Body of pancreas (tissue), 4 donors: ENCODE results near the gene MESD. TPM values are rescaled to one million over a fixed set of nuclear protein-coding genes. Genes with fewer than 3 reads are reported as not detected.

Experiments used
- ATAC-seq: fragments of 150-250 bp; one replicate; pipeline ENCODE4 v1.9.1; 2016
- DNase-seq, 4 donors: peaks; one replicate each; pipeline ENCODE4 v3.0.0-alpha.2; 2019
- H3K27ac ChIP-seq, 4 donors: fragments of 200-600 bp; sonication (generic); 1 replicate in 3 of 4; 2 replicates in 1 of 4; pipeline versions ENCODE4 v1.5.1 to v1.6.1; 2016 to 2019; ENCODE audit warnings: mild to moderate bottlenecking in 1 of 4, mixed read lengths in 1 of 4, moderate library complexity in 1 of 4
- H3K27me3 ChIP-seq, 2 donors: fragments of 200-600 bp; sonication (generic); one replicate each; pipeline ENCODE4 v1.6.0; 2016; ENCODE audit warnings: mild to moderate bottlenecking in 1 of 2
- H3K36me3 ChIP-seq, 2 donors: fragments of 200-600 bp; sonication (generic); replicated peaks in 1 of 2; 2 replicates each; pipeline ENCODE4 v1.5.1; 2016; ENCODE audit warnings: low read depth in 2 of 2; ENCODE audit not compliant: insufficient read depth in 1 of 2
- H3K4me1 ChIP-seq: fragments of 200-600 bp; sonication (generic); one replicate; pipeline ENCODE4 v1.6.0; 2016
- H3K4me3 ChIP-seq, 2 donors: fragments of 200-600 bp; sonication (generic); 1 replicate in 1 of 2; 2 replicates in 1 of 2; pipeline ENCODE4 v1.5.1; 2016 to 2019
- H3K9me3 ChIP-seq, 3 donors: fragments of 200-600 bp; sonication (generic); 1 replicate in 2 of 3; 2 replicates in 1 of 3; pipeline ENCODE4 v1.5.1; 2016
- POLR2A ChIP-seq, 3 donors: fragments of 450-650 bp; IDR thresholded peaks; one replicate each; pipeline ENCODE4 v1.6.1; 2016; ENCODE audit warnings: antibody characterized with exemption in 3 of 3, mild to moderate bottlenecking in 2 of 3
- WGBS, 2 donors: methylation state at CpG; one replicate each; pipeline ENCODE4 v1.1.5; 2017; 5-methylcytosine and 5-hydroxymethylcytosine counted together
- intact Hi-C: fragments of 100-400 bp; cut with DNase I; formaldehyde crosslinking; loops from one replicate; pipeline ENCODE4 v1.15.1; 2023
- total RNA-seq, 2 donors: library from RNA; depleted of rRNA; stranded (reverse); fragments of >200 nt; gene quantifications; one replicate each; pipeline ENCODE4 v1.1.0, GENCODE V29; 2016
- TF ChIP-seq, protein P1 (sequence below), 7 experiments: fragments of 450-650 bp in 4 of 7; fragments of 200-600 bp in 3 of 7; sonication (generic) in 3 of 7; IDR thresholded peaks; one replicate each; pipeline ENCODE4 v1.5.1; 2016 to 2019; ENCODE audit warnings: antibody characterized with exemption in 7 of 7

The MESD gene
- total RNA-seq, 2 donors from 2014 or later, result 22.3 to 34.6 TPM

DNA sequence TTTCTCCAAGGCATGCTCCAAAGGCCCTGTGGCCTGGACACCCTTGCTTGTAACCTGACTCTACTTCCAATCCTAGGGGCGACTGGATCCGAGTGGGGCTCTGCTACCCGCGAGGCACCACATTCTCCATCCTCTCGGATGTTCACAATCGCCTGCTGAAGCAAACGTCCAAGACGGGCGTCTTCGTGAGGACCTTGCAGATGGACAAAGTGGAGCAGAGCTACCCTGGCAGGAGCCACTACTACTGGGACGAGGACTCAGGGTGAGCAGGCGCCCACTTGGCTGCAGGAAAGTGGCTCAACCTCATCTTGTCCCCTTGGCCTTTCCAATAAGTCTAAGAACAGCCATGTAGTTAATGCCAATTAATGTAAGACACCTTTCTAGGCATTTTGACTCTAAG lies 51.9 kb downstream of the MESD start:
- no peak for TF ChIP-seq POLR2A (IDR thresholded peaks at IDR 0.05)
- TF ChIP-seq, protein P1, sequence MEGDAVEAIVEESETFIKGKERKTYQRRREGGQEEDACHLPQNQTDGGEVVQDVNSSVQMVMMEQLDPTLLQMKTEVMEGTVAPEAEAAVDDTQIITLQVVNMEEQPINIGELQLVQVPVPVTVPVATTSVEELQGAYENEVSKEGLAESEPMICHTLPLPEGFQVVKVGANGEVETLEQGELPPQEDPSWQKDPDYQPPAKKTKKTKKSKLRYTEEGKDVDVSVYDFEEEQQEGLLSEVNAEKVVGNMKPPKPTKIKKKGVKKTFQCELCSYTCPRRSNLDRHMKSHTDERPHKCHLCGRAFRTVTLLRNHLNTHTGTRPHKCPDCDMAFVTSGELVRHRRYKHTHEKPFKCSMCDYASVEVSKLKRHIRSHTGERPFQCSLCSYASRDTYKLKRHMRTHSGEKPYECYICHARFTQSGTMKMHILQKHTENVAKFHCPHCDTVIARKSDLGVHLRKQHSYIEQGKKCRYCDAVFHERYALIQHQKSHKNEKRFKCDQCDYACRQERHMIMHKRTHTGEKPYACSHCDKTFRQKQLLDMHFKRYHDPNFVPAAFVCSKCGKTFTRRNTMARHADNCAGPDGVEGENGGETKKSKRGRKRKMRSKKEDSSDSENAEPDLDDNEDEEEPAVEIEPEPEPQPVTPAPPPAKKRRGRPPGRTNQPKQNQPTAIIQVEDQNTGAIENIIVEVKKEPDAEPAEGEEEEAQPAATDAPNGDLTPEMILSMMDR (IDR thresholded peaks at IDR 0.05), result no peak
- Histone ChIP-seq H3K27me3 (no peaks in the 10 kb centered on the region), H3K9me3 (no peaks in the 10 kb centered on the region), H3K4me3 (no peak overlapping the region), H3K4me1 (no peaks in the 10 kb centered on the region), H3K36me3 (no peaks in the 10 kb centered on the region), H3K27ac (no peak overlapping the region)
- 94 to 97% methylated on average over 12 of the region's 12 CpGs for WGBS, 2 donors
- ATAC-seq, result no peak
- intact Hi-C loops, result no loop called here
- DNase-seq, result no peak

DNA sequence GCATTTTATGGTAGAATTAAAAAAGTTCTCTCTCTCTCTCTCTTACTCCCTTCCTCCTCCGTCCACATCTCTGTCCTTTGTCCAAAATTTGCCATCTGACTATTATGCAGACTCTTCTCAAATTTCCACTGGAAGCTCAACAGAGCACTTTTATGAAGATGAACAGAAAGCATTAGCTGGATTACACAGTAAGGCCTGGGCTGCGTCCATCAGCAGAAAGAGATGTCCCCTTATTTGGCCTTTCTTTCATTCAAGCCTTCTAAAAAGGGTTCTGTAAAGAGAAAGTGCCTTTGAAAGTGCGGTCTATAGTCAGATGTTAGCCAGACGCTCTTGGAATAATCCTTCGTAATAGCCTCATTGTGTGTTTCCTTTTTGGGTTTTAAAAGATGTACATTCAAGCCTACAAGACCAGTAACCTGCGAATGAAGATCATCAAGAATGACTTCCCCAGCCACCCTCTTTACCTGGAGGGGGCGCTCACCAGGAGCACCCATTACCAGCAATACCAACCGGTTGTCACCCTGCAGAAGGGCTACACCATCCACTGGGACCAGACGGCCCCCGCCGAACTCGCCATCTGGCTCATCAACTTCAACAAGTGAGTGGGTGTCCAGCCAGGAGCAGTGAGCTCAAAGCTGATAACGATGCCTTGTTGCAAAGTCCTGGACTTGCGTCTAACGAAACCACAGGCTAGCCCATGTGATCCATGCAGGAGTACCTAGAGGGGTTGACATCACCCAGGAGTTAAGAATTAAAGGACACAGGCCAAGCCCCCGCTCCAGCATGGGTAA lies 53.1 kb downstream of the MESD start:
- 91 to 94% methylated on average over 12 to 16 of the region's 16 CpGs for WGBS, 2 donors
- Histone ChIP-seq H3K4me3 (no peak overlapping the region), H3K27ac (no peak overlapping the region), H3K27me3 (no peaks in the 10 kb centered on the region), H3K9me3 (no peaks in the 10 kb centered on the region), H3K4me1 (no peaks in the 10 kb centered on the region), H3K36me3 (no peaks in the 10 kb centered on the region)
- ATAC-seq, result no peak
- no peak for TF ChIP-seq POLR2A (IDR thresholded peaks at IDR 0.05)
- TF ChIP-seq, protein P1 (IDR thresholded peaks at IDR 0.05), result no peak
- intact Hi-C loops, result no loop called here
- no peak for DNase-seq

DNA sequence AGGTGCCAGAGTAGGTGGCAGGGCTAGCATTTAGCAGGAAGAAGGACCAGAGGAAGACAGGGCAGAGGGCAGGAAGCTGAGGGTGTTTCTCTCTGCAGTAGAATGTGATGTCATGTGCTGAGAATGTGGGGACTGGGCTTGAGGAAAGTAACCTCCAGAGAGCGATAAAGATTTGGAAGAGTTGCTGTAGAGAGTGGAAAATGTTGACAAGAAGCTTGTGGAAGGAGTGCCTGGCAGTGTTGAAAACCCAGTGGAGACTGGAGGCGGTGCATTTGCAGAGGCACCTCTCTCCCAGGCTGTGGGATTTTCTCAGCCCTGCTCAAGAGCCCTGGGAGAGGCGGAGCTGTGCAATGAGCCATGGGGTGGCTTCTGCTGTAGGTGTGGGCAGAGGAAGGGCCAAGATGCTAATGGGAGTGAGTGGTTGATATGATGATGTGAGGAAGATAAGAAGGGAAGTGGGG lies 54.8 kb downstream of the MESD start:
- Histone ChIP-seq H3K4me1 (no peaks in the 10 kb centered on the region), H3K9me3 (no peaks in the 10 kb centered on the region), H3K27me3 (no peaks in the 10 kb centered on the region), H3K36me3 (no peaks in the 10 kb centered on the region), H3K4me3 (no peak overlapping the region), H3K27ac (no peak overlapping the region)
- WGBS, 2 donors, result 86 to 91% methylated on average over 3 of the region's 3 CpGs
- TF ChIP-seq, protein P1 (IDR thresholded peaks at IDR 0.05), result no peak
- TF ChIP-seq POLR2A (IDR thresholded peaks at IDR 0.05), result no peak
- intact Hi-C loops, result no loop called here
- DNase-seq (no peak), ATAC-seq (no peak)

DNA sequence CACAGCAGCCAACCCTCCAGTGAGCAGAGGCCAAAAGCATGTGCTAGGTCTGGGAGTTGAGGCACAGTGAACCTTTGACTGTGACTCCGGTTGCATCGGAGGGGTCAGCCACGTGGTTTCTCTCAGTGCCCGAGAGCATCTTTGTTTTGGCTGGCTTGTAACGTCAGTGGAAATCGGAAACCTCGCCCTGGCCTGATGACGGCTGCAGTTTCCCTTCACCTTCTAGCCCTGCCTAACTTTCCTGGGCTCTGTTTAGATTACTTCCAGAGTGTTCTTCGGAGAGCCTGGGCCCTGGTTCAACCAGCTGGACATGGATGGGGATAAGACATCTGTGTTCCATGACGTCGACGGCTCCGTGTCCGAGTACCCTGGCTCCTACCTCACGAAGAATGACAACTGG lies 56.6 kb downstream of the MESD start:
- Histone ChIP-seq H3K4me3 (no peak overlapping the region), H3K9me3 (no peaks in the 10 kb centered on the region), H3K4me1 (no peaks in the 10 kb centered on the region), H3K27ac (no peak overlapping the region), H3K27me3 (no peaks in the 10 kb centered on the region), H3K36me3 (no peaks in the 10 kb centered on the region)
- ATAC-seq (no peak), DNase-seq (no peak)
- 86 to 93% methylated on average over 5 to 15 of the region's 15 CpGs for WGBS, 2 donors
- intact Hi-C loops, result no loop called here
- TF ChIP-seq, protein P1 (IDR thresholded peaks at IDR 0.05), result no peak
- TF ChIP-seq POLR2A (IDR thresholded peaks at IDR 0.05), result no peak

DNA sequence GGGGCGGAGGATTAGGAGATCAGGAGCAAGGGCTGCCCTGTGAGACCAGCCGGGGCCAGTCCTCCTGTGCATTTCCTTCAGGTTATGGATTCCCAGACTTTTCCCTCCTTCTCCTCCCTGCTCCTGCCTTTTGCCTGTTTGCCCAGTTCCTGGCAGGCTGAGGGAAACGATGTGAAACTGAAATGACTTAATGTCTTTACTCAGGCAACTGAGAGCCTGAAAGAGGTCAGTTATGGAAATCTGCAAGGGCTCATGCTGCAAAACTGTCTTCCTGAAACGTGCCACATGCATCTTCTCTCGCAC lies 57.2 kb downstream of the MESD start:
- Histone ChIP-seq H3K27me3 (no peaks in the 10 kb centered on the region), H3K4me3 (no peak overlapping the region), H3K4me1 (no peaks in the 10 kb centered on the region), H3K36me3 (no peaks in the 10 kb centered on the region), H3K9me3 (no peaks in the 10 kb centered on the region), H3K27ac (no peak overlapping the region)
- intact Hi-C loops, result no loop called here
- TF ChIP-seq POLR2A (IDR thresholded peaks at IDR 0.05), result no peak
- TF ChIP-seq, protein P1 (IDR thresholded peaks at IDR 0.05), result no peak
- WGBS, 2 donors, result 76 to 82% methylated on average over 5 of the region's 5 CpGs
- ATAC-seq (no peak), DNase-seq (no peak)
